ENCODE results near the gene TRIM5. TPM values are rescaled to one million over a fixed set of nuclear protein-coding genes. Genes with fewer than 3 reads are reported as not detected.

TRIM5 gene
- total RNA-seq, 4 donors from 2014 or later: 4.4 to 50.4 (median 37.4) TPM

- Histone ChIP-seq H3K9me3 (no peaks in the 10 kb centered on the region), H3K27me3 (no peaks in the 10 kb centered on the region), H3K36me3 (no peaks in the 10 kb centered on the region), H3K27ac (no peak overlapping the region), H3K4me1 (no peaks in the 10 kb centered on the region), H3K4me3 (no peak overlapping the region)
- TF ChIP-seq CTCF (IDR thresholded peaks at IDR 0.05): no peak
- no peak for TF ChIP-seq POLR2A (IDR thresholded peaks at IDR 0.05)
- intact Hi-C loops (cut with DNase I; ENCODE audit: low total_unique reads): no loop called here
- DNase-seq: no peak
Measured at GRCh38 chr11:5700421-5701054, 15.7 kb upstream of the TRIM5 start.

- intact Hi-C loops (cut with DNase I; ENCODE audit: low total_unique reads): no loop called here
- H3K9me3 ChIP-seq: no peaks in the 10 kb centered on the region
Measured at GRCh38 chr11:5698281-5698680, 13.4 kb upstream of the TRIM5 start.

GRCh38 chr11:5696210-5696609 is 11.3 kb upstream of the TRIM5 start:
- intact Hi-C loops (cut with DNase I; ENCODE audit: low total_unique reads): no loop called here

More at GRCh38 chr11:5698281-5698680, 13.4 kb upstream of the TRIM5 start:
- H3K36me3 ChIP-seq: no peaks in the 10 kb centered on the region
- no peak for DNase-seq
- no peak overlapping the region for H3K4me3 ChIP-seq
- no peak overlapping the region for H3K27ac ChIP-seq
- no peaks in the 10 kb centered on the region for H3K27me3 ChIP-seq
- TF ChIP-seq CTCF (IDR thresholded peaks at IDR 0.05) (no peak), POLR2A (IDR thresholded peaks at IDR 0.05) (no peak)
- H3K4me1 ChIP-seq: no peaks in the 10 kb centered on the region

GRCh38 chr11:5695580-5695979 is 10.7 kb upstream of the TRIM5 start:
- TF ChIP-seq CTCF (IDR thresholded peaks at IDR 0.05) (no peak), POLR2A (IDR thresholded peaks at IDR 0.05) (no peak)
- intact Hi-C loops (cut with DNase I; ENCODE audit: low total_unique reads): no loop called here
- H3K27ac ChIP-seq: no peak overlapping the region
- no peak overlapping the region for H3K4me3 ChIP-seq
- DNase-seq: no peak
- no peaks in the 10 kb centered on the region for H3K4me1 ChIP-seq
- no peaks in the 10 kb centered on the region for H3K36me3 ChIP-seq
- H3K27me3 ChIP-seq: no peaks in the 10 kb centered on the region
- H3K9me3 ChIP-seq: no peaks in the 10 kb centered on the region

More at GRCh38 chr11:5696210-5696609, 11.3 kb upstream of the TRIM5 start:
- no peaks in the 10 kb centered on the region for H3K9me3 ChIP-seq
- no peaks in the 10 kb centered on the region for H3K4me1 ChIP-seq
- DNase-seq: no peak
- no peaks in the 10 kb centered on the region for H3K36me3 ChIP-seq
- no peak for TF ChIP-seq CTCF (IDR thresholded peaks at IDR 0.05)
- TF ChIP-seq POLR2A (IDR thresholded peaks at IDR 0.05): no peak
- no peaks in the 10 kb centered on the region for H3K27me3 ChIP-seq
- H3K27ac ChIP-seq: no peak overlapping the region
- no peak overlapping the region for H3K4me3 ChIP-seq

- DNase-seq: no peak
- TF ChIP-seq CTCF (IDR thresholded peaks at IDR 0.05) (no peak), POLR2A (IDR thresholded peaks at IDR 0.05) (no peak)
- Histone ChIP-seq H3K27me3 (no peaks in the 10 kb centered on the region), H3K9me3 (no peaks in the 10 kb centered on the region), H3K36me3 (no peaks in the 10 kb centered on the region), H3K4me3 (no peak overlapping the region), H3K4me1 (no peaks in the 10 kb centered on the region), H3K27ac (no peak overlapping the region)
- intact Hi-C loops (cut with DNase I; ENCODE audit: low total_unique reads): no loop called here
Measured at GRCh38 chr11:5694642-5695041, 9.8 kb upstream of the TRIM5 start.
